Activated CD8-positive, alpha-beta memory T cell treated with anti-CD3 and anti-CD28 coated beads, Interleukin-2, amount 10 ng/mL, durations not matched to agents 7 days and 5 days (primary cell): Measurements from ENCODE around the gene ARL3. TPM values are rescaled to one million over a fixed set of nuclear protein-coding genes. Genes with fewer than 3 reads are reported as not detected.
"Not testable (repeated sequence)": the region's sequence is repeated elsewhere in the genome, so short reads cannot be mapped to it uniquely, and the experiment has no call there.

Experiments
- ATAC-seq: fragments of 150-1000 bp; cut with Tn5 transposase; one replicate; pipeline ENCODE4 v1.10.0; 2021; ENCODE audit warnings: moderate library complexity
- CTCF ChIA-PET: fragments of 350-600 bp; sonication (Branson Sonifier 250); formaldehyde crosslinking; loops from one replicate; lab custom pipeline; 2021; ENCODE audit warnings: antibody characterized with exemption; lab: Charles Lee
- DNase-seq: peaks from one replicate; pipeline ENCODE4 v3.0.0-alpha.2; 2020
- H3K27ac Mint-ChIP-seq: one replicate; pipeline ENCODE4 v1.8.0; 2021; ENCODE audit warnings: mild to moderate bottlenecking, mixed read lengths
- H3K27me3 Mint-ChIP-seq: one replicate; pipeline ENCODE4 v1.8.0; 2021; ENCODE audit warnings: mixed read lengths
- H3K36me3 Mint-ChIP-seq: one replicate; pipeline ENCODE4 v1.8.0; 2021; ENCODE audit warnings: mild to moderate bottlenecking, mixed read lengths
- H3K4me1 Mint-ChIP-seq: one replicate; pipeline ENCODE4 v1.8.0; 2021; ENCODE audit warnings: mixed read lengths
- H3K4me3 Mint-ChIP-seq: one replicate; pipeline ENCODE4 v1.8.0; 2021; ENCODE audit warnings: mild to moderate bottlenecking, moderate library complexity, mixed read lengths
- H3K9me3 Mint-ChIP-seq: one replicate; pipeline ENCODE4 v1.8.0; 2022; ENCODE audit warnings: low read depth, mixed read lengths
- total RNA-seq, 2 experiments: library from RNA; stranded (reverse); gene quantifications; one replicate each; pipeline ENCODE4 v1.2.3, GENCODE V29; 2021

Gene ARL3
- 1 to 10 TPM; 7.2 to 9.7 TPM for total RNA-seq

DNA sequence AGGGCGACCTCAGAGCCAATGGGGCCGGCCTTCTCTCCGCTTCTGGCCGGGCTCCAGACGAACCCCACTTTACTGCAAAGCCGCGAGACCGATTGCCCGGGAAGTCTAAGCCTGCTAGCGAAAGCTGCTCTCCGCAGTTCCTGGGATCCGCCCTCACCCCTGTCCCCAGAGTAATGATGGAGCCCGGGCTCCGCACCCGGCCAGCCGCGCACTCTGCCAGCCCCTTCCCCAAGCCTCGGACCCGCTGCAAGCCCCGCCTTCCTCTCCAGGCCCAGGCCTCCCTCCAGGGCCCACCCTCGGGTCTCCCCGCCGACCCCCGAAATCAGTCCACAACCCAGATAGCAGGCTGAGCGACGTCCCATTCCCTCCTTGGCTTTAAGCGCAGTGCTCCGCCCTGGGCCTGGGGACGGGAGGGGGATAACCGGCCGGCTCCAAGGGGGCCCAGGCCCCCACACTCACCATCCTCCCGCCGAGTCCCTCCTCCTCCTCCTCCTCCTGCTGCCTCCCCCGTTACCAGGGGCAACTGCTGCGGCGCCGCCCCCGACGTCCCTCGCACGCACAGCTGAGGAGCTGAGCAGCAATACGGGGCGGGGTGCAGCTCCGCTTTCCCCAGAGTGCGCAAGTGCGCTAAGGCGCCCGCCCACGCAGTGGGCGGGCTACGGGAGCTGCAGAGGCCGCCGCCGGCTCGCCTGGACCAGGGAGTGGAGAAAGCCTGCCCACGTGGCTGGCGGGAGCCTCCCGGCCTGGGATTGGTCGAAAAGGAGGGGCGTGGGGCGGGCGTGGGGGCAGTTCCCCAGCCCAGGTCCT lies at the start of gene ARL3:
TSS of gene ARL3 (minus strand) at position 584 of the 807 bp plus-strand sequence. CDS start at position 462, 122 bp downstream.
- peak; percentile 99 for DNase-seq
- Mint-ChIP-seq H3K4me3 (peak within 1 kb of the TSS; percentile 80), H3K4me1 (peaks cover 64% of the 10 kb centered on the region), H3K36me3 (peaks cover 12% of the 10 kb centered on the region), H3K27ac (peak within 1 kb of the TSS; percentile 87), H3K27me3 (no peaks in the 10 kb centered on the region), H3K9me3 (no peaks in the 10 kb centered on the region)
- CTCF ChIA-PET: interaction anchor here (0.6 to 6.4 kb wide), 22 partner anchors 12 to 545 kb away, joined by 3 to 52 read pairs (median 4); partner anchors contain the start of genes CNNM2, SUFU, TRIM8 and WBP1L
- ATAC-seq: peak; percentile 92

GRCh38 chr10:102763037-102763607 lies 48.9 kb upstream of the ARL3 start:
- Mint-ChIP-seq H3K4me1 (peaks cover 20% of the 10 kb centered on the region), H3K36me3 (peaks cover 20% of the 10 kb centered on the region), H3K4me3 (no peak overlapping the region), H3K9me3 (no peaks in the 10 kb centered on the region), H3K27ac (no peak overlapping the region), H3K27me3 (no peaks in the 10 kb centered on the region)
- no peak for ATAC-seq
- no peak for DNase-seq
- CTCF ChIA-PET: no interaction called here

- Mint-ChIP-seq H3K36me3 (peaks cover 20% of the 10 kb centered on the region), H3K9me3 (no peaks in the 10 kb centered on the region), H3K27me3 (no peaks in the 10 kb centered on the region), H3K27ac (no peak overlapping the region), H3K4me1 (peaks cover 16% of the 10 kb centered on the region), H3K4me3 (no peak overlapping the region)
- CTCF ChIA-PET: no interaction called here
- no peak for ATAC-seq
- DNase-seq: no peak
Measured at GRCh38 chr10:102762401-102763015, 48.3 kb upstream of the ARL3 start.

DNA sequence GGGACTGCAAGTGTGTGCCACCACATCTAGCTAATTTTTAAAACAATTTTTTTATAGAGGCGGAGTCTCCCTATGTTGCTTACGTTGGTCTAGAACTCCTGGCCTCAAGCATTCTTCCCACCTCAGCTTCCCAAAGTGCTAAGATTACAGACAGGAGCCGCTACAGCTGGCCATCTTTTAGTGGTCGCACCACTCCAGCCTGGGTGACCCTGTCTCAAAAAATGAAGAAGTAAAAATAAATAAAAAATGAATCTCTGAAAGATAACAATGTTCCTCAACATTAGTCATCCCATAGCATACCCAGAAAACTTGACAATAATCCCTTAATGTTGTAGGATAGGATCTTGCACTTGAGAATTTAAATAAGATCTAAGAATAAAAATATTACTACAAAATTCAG lies 47.8 kb upstream of the ARL3 start:
- Mint-ChIP-seq H3K27me3 (no peaks in the 10 kb centered on the region), H3K4me3 (no peak overlapping the region), H3K36me3 (peaks cover 20% of the 10 kb centered on the region), H3K4me1 (peaks cover 11% of the 10 kb centered on the region), H3K9me3 (no peaks in the 10 kb centered on the region), H3K27ac (no peak overlapping the region)
- no peak for DNase-seq
- ATAC-seq: no peak
- CTCF ChIA-PET: no interaction called here

DNA sequence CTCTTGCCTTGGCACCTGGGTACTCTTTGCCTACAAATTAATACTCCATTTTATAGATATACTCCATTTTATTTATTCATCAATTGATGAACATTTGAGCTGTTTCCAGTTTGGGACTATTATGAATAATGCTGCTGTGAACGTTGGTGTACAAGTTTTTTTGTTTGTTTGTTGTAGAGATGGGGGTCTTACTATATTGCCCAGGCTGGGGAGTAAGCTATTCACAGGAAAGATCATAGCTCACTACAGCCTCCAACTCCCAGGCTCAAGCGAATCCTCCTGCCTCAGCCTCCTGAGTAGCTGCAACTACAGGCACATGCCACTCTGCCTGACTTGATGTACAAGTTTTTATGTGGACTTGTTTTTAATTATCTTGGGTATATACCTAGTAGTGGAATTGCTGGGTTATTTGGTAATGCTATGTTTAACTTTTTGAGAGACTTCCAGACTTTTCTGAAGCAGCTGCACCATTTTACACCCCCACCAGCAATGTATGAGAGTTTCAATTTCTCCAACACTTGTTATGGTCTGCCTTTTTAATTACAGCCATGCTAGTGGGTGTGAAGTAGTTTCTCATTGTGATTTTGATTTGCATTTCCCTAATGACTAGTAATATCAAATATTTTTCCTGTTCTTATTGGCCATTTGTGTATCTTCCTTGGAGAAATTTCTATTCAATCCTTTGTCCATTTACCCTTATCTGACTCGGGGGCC lies 45.5 kb upstream of the ARL3 start:
- no peak for ATAC-seq
- H3K36me3 Mint-ChIP-seq: peaks cover 18% of the 10 kb centered on the region
- H3K27me3 Mint-ChIP-seq: no peaks in the 10 kb centered on the region
- DNase-seq: no peak
- H3K4me1 Mint-ChIP-seq: peaks cover 4% of the 10 kb centered on the region
- H3K9me3 Mint-ChIP-seq: no peaks in the 10 kb centered on the region
- CTCF ChIA-PET: no interaction called here
- no peak overlapping the region for H3K27ac Mint-ChIP-seq
- no peak overlapping the region for H3K4me3 Mint-ChIP-seq

DNA sequence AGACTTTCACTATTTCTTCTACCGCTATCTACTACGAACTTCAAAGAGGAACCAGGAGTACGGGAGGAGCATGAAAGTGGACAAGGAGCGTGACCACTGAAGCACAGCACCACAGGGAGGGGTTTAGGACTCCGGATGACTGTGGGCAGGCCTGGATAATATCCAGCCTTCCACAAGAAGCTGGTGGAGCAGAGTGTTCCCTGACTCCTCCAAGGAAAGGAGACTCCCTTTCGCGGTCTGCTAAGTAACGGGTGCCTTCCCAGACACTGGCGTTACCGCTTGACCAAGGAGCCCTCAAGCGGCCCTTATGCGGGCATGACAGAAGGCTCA lies 44.7 kb upstream of the ARL3 start:
- H3K27me3 Mint-ChIP-seq, H3K4me1 Mint-ChIP-seq, CTCF ChIA-PET, H3K9me3 Mint-ChIP-seq, H3K27ac Mint-ChIP-seq, ATAC-seq, DNase-seq, H3K4me3 Mint-ChIP-seq: not testable (repeated sequence)
- H3K36me3 Mint-ChIP-seq: peaks cover 18% of the 10 kb centered on the region

DNA sequence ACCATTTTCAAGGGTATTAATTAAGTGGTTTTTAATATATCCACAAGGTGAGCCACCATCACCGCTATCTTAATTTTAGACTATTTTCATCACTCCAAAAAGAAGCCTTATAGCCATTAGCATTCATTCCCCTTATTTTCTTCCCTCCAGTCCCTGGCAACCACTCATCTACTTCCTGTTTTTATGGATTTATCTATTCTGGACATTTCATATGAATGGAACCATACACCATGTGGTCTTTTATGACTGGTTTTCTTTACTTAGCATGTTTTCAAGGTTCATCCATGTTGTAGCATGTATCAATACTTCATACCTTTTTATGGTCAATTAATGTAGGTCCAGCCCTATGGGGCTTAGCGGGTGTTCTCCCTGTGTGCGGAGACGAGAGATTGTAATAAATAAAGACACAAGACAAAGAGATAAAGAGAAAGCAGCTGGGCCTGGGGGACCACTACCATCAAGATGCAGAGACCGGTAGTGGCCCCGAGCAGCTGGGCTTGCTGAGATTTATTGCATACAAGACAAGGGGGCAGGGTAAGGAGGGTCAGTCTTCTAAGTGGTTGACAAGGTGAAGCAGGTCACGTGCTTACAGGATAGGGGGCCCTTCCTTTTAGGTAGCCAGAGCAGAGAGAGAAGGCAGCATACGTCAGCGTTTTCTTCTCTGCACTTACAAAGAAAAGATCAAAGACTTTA lies 44.2 kb upstream of the ARL3 start:
- CTCF ChIA-PET: no interaction called here
- peaks cover 17% of the 10 kb centered on the region for H3K36me3 Mint-ChIP-seq

DNA sequence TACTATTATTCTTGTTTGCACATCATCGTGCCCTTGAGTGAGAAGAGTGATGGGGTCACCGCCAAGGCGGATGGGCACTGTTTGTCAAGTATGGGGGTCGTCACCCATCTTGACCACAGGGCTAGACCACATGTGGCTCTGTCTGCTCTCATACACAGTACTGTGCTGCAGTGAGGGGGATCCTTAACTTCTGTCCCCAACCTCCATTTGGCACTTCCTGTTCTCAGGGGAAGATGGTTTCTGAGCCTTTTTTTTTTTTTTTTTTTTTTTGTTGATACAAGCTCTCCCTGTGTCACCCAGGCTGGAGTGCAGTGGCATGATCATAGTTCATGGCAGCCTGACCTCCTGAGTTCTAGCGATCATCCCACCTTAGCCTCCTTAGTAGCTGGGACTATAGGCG lies 43.1 kb upstream of the ARL3 start:
- ATAC-seq (no peak), DNase-seq (no peak)
- H3K4me3 Mint-ChIP-seq: no peak overlapping the region
- CTCF ChIA-PET: no interaction called here
- no peaks in the 10 kb centered on the region for H3K27me3 Mint-ChIP-seq
- no peaks in the 10 kb centered on the region for H3K9me3 Mint-ChIP-seq
- H3K36me3 Mint-ChIP-seq: peaks cover 9% of the 10 kb centered on the region
- no peak overlapping the region for H3K27ac Mint-ChIP-seq
- peaks cover 18% of the 10 kb centered on the region for H3K4me1 Mint-ChIP-seq

More for the DNA sequence above, 44.2 kb upstream of the ARL3 start:
- no peaks in the 10 kb centered on the region for H3K9me3 Mint-ChIP-seq
- DNase-seq (no peak), ATAC-seq (no peak)
- H3K4me3 Mint-ChIP-seq: no peak overlapping the region
- H3K4me1 Mint-ChIP-seq: peaks cover 7% of the 10 kb centered on the region
- no peak overlapping the region for H3K27ac Mint-ChIP-seq
- H3K27me3 Mint-ChIP-seq: no peaks in the 10 kb centered on the region

DNA sequence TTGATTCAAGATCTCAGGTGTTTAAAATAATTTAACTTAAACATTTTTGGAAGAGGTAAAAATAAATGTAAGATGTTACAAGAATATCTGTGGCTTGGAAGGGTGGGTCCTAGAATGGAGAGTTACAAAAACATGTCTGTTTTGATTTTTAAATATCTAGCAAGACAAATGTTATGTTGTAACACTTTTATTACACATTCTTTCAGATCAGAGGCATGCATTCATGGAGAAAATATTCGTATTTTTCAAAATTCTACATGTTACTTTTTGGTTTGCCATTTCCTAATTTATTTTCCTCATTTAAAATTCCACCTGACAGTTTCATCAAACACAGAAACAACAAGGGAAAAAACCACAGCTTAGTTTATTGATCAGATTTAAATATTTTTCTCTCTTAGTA lies 39.5 kb upstream of the ARL3 start:
- Mint-ChIP-seq H3K36me3 (peaks cover 9% of the 10 kb centered on the region), H3K27ac (no peak overlapping the region), H3K27me3 (no peaks in the 10 kb centered on the region), H3K4me3 (no peak overlapping the region), H3K4me1 (peaks cover 25% of the 10 kb centered on the region), H3K9me3 (no peaks in the 10 kb centered on the region)
- ATAC-seq (no peak), DNase-seq (no peak)
- CTCF ChIA-PET: interaction anchor here (0.7 to 2.4 kb wide), 8 partner anchors 10 to 559 kb away, joined by 3 to 13 read pairs (median 4); partner anchors contain the start of gene WBP1L

DNA sequence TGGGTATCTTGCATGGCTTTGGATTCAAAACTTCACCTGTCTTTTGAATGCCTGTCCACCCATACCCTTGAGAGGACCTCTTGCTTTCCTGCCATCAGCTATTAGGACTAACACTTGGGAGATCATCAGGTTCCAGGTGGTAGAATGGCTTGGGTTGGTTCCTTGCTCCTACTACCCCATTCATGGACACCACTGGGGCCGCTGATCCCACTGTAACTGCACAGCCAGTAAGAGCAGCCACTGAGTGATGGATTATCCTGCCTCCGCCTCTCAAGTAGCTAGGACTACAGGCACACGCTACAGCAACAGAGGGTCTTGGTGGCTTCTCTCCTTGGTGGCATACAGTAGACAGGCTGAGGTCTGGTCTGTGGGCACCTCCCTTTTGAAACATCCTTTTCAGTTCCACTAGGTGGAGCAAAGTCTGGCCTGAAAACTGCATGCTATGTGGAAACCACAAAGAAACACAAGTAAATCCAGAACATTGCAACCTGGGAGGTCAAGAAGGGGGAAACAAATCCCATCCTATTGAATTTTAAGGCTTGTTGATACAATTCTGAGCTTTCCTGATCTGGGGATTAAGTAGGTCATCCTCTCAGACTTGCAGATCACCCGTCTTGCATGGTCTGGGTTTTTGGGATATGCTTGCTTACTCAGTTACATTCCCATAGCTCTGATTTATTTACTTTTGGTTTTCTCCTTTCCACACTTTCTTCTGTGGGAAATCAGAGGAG lies 38.9 kb upstream of the ARL3 start:
- ATAC-seq (peak; percentile 53), DNase-seq (no peak)
- Mint-ChIP-seq H3K27me3 (no peaks in the 10 kb centered on the region), H3K27ac (no peak overlapping the region), H3K4me3 (no peak overlapping the region), H3K9me3 (no peaks in the 10 kb centered on the region), H3K36me3 (peaks cover 9% of the 10 kb centered on the region), H3K4me1 (peaks cover 27% of the 10 kb centered on the region)
- CTCF ChIA-PET: interaction anchor here (0.8 to 2.4 kb wide), 8 partner anchors 9 to 559 kb away, joined by 3 to 13 read pairs (median 4); partner anchors contain the start of gene WBP1L

- peaks cover 9% of the 10 kb centered on the region for H3K36me3 Mint-ChIP-seq
- peaks cover 27% of the 10 kb centered on the region for H3K4me1 Mint-ChIP-seq
- no peaks in the 10 kb centered on the region for H3K9me3 Mint-ChIP-seq
- H3K4me3 Mint-ChIP-seq: no peak overlapping the region
- no peak for ATAC-seq
- no peak for DNase-seq
- CTCF ChIA-PET: interaction anchor here (1.0 to 2.4 kb wide), 5 partner anchors 8 to 149 kb away, joined by 3 to 13 read pairs (median 3); partner anchors contain the start of gene WBP1L
- H3K27me3 Mint-ChIP-seq: no peaks in the 10 kb centered on the region
- no peak overlapping the region for H3K27ac Mint-ChIP-seq
Measured at GRCh38 chr10:102752266-102752930, 38.2 kb upstream of the ARL3 start.

DNA sequence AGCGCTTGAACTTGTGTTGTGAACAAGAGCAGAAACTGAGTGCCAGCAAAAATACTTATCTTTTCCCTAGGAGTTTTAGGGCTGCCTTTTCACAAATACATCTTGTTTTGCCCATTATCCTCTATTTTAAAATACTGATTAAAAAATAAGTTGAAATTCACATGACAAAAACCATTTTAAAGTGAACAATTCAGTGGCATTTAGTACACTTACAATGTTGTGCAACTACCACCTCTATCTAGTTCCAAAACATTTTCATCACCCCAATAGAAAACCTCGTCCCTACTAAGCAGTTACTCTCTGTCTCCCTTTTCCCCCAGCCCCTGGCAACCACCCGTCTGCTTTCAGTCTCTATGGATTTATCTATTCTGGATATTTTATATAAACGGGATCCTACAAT lies 31.0 kb upstream of the ARL3 start:
- Mint-ChIP-seq H3K27me3 (no peaks in the 10 kb centered on the region), H3K36me3 (peaks cover 9% of the 10 kb centered on the region), H3K4me1 (peaks cover 45% of the 10 kb centered on the region), H3K4me3 (peak overlapping the region; percentile 96), H3K9me3 (no peaks in the 10 kb centered on the region), H3K27ac (no peak overlapping the region)
- DNase-seq (no peak), ATAC-seq (no peak)
- CTCF ChIA-PET: interaction anchor here (1.8 to 3.2 kb wide), 3 partner anchors 8 to 35 kb away, joined by 4 to 14 read pairs (median 13); no protein-coding TSS in a partner anchor
